GM12864 (cell line): ENCODE measurements around the gene FIGNL1.
A peak's percentile ranks its signal among the peaks of the same experiment; 100 is the strongest.

Experiments
- DNase-seq: peaks from one replicate; pipeline ENCODE4 v3.0.0-alpha.2; 2011; ENCODE audit warnings: low read depth
- H3K4me3 ChIP-seq: 2 replicates; pipeline ENCODE4 v1.5.1; 2011; ENCODE audit warnings: mild to moderate bottlenecking, low read depth, low read length, control low read depth
- TF ChIP-seq, protein P1 (sequence below): IDR thresholded peaks from 2 replicates; pipeline ENCODE4 v1.5.1; 2011; ENCODE audit warnings: low read depth, mild to moderate bottlenecking, moderate library complexity, low read length, control low read depth, inconsistent platforms; ENCODE audit errors: missing control alignments

Gene FIGNL1, protein sequence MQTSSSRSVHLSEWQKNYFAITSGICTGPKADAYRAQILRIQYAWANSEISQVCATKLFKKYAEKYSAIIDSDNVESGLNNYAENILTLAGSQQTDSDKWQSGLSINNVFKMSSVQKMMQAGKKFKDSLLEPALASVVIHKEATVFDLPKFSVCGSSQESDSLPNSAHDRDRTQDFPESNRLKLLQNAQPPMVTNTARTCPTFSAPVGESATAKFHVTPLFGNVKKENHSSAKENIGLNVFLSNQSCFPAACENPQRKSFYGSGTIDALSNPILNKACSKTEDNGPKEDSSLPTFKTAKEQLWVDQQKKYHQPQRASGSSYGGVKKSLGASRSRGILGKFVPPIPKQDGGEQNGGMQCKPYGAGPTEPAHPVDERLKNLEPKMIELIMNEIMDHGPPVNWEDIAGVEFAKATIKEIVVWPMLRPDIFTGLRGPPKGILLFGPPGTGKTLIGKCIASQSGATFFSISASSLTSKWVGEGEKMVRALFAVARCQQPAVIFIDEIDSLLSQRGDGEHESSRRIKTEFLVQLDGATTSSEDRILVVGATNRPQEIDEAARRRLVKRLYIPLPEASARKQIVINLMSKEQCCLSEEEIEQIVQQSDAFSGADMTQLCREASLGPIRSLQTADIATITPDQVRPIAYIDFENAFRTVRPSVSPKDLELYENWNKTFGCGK

DNA sequence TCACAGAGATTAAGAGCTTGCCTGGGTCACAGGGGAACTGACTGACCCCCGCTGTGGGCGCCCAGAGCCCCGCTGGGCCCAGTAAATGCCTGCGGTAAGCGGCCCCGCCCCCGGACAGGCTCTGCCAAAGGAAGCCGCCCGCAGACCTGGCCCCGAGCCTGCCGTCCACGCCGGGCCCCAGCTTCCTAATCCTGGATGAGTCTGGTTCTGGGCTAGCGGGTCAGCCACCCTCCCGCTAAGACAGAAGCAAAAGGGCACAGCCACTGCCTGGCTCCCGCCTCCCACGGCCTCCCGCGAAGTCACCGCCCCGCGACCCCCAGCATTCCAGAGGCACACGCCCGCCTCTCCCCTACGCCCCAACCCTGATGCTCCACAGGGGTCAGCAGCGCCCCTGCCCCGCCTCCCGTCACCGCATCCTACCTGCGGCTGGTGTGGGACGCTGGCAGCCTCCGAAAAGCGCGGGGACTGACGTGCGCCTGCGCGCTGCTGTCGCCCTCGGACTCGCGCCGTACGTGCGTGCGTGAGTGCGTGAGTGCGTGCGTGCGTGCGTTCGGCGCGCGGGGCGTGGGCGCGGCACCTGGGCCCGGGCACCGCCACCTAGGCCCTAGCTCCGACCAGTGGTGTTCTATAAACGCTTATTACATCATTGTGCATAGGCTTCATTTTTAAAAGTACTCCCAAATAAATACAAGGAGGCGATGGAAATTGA lies at the start of gene FIGNL1:
TSS of gene FIGNL1 (minus strand) at position 470 of the 709 bp plus-strand sequence. CDS start 3,063 bp downstream, outside the sequence.
- TF ChIP-seq, protein P1, sequence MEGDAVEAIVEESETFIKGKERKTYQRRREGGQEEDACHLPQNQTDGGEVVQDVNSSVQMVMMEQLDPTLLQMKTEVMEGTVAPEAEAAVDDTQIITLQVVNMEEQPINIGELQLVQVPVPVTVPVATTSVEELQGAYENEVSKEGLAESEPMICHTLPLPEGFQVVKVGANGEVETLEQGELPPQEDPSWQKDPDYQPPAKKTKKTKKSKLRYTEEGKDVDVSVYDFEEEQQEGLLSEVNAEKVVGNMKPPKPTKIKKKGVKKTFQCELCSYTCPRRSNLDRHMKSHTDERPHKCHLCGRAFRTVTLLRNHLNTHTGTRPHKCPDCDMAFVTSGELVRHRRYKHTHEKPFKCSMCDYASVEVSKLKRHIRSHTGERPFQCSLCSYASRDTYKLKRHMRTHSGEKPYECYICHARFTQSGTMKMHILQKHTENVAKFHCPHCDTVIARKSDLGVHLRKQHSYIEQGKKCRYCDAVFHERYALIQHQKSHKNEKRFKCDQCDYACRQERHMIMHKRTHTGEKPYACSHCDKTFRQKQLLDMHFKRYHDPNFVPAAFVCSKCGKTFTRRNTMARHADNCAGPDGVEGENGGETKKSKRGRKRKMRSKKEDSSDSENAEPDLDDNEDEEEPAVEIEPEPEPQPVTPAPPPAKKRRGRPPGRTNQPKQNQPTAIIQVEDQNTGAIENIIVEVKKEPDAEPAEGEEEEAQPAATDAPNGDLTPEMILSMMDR, result no peak
- DNase-seq, result peak; percentile 68
- H3K4me3 ChIP-seq, result peak within 1 kb of the TSS; percentile 95

DNA sequence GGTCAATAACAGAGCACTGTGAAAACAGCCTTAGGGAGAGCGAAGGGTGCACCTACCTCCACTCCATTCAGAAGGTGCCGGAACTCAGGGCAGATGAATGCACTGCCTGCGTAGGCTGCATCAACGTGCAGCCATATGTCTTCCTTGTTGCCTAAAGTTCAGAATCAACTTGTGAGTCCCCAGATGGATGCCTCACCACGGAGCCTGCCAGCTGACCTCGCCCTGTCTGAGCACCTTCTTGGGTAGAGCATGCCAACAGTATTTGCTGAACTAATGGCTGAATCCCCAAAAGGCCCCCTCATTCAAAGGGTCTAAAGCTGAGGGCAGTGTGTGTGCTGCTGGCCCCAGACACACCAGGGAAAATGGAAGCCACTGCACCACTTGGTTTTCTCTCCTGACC lies 48.9 kb upstream of the FIGNL1 start:
- TF ChIP-seq, protein P1, result no peak
- no peak for DNase-seq
- no peak overlapping the region for H3K4me3 ChIP-seq

DNA sequence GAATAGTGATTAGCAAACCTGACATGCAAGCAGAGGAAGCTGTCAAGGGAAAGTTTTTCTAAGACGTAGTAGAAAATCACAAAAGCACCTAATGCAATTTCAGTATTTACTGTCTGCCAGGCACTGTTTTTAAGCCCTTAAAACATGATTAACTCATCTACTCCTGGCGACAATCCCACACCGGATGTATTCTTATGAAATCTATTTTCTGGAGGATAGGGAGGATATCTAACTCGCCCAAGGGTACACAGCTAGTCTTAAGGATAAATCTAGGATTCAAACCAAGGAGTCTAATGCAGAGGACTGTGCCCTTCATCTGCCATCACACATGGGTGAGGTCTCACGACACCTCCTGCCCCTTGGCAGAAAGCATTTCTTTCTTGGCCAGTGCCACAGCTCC lies 47.8 kb upstream of the FIGNL1 start:
- H3K4me3 ChIP-seq, result no peak overlapping the region
- no peak for DNase-seq
- TF ChIP-seq, protein P1, result no peak

DNA sequence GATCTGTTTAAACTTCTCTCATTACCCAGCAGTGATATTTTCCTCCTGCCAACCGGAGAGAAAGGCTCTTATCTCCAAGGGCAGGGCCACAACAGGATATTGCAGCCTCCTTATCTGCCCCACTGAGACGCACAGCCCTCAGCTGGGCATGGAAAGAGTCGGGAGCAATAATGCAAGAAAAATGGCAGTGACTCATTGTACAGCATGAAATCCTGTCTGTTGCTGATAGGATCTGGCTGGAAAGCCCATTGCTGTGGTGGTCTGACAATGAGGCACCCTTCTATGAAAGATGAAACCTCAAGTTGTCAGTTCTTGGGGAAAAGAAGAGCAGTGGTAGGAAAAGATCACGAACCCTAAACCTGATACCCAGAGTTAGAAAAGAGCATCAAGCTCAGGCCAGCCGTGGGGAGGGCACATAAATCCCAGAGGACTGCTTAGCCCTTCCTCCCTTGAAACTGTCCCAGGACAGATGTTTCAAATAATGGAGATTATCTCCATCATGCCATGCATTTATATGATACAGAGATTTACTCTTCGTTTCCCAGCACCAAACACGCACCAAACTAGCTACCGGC lies 47.0 kb upstream of the FIGNL1 start:
- no peak for DNase-seq
- TF ChIP-seq, protein P1, result no peak

DNA sequence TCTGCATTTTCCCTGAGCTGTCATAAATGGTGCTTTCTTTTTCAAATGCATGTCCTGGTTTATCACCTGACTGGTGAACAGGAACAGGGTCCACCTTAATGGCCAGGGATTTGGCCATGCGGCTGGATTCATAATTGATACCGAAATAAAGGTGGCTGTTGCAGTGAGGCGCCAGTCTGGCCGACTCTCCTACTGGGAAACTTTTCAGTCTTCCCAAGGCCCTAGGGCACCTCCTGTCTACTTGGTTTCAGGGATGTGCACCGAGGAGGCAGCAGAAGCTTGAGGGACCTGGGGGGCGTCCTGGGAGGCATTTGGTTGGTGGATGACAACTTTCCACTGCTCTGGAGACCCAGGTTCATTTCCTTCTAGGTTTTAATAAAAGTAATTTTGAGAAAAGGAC lies 46.4 kb upstream of the FIGNL1 start:
- no peak overlapping the region for H3K4me3 ChIP-seq

More for the DNA sequence above, 47.0 kb upstream of the FIGNL1 start:
- H3K4me3 ChIP-seq, result no peak overlapping the region

DNA sequence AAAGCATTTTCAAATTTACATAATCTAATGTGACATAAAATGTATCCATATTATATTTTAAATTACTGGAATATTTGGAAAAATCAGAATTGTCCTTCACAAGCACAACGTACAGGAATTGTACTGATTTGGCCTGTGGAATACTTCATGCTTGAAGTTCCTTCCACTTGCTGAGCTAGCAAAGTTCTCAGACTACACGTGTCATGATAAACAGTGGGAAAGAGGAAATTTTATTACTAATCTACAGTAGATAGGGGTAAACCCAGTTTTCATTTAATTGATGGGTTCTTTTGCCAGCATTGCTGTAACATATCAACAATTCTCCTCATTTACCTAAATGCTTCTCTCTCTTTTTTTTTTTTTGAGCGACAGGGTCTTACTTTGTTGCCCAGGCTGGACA lies 45.6 kb upstream of the FIGNL1 start:
- H3K4me3 ChIP-seq, result no peak overlapping the region
- DNase-seq, result no peak
- TF ChIP-seq, protein P1, result no peak

More for the DNA sequence above, 46.4 kb upstream of the FIGNL1 start:
- TF ChIP-seq, protein P1, result no peak
- no peak for DNase-seq
